ENCODE measurements around the gene PCDHA10. TPM values are rescaled to one million over a fixed set of nuclear protein-coding genes. Genes with fewer than 3 reads are reported as not detected.
A peak's percentile ranks its signal among the peaks of the same experiment; 100 is the strongest.

Gene PCDHA10
- total RNA-seq, 1 experiment from 2014 or later, result 11.6 TPM

DNA sequence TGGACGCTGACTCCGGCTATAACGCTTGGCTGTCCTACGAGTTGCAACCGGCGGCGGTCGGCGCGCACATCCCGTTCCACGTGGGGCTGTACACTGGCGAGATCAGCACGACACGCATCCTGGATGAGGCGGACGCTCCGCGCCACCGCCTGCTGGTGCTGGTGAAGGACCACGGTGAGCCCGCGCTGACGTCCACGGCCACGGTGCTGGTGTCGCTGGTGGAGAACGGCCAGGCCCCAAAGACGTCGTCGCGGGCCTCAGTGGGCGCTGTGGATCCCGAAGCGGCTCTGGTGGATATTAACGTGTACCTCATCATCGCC is 21.5 kb downstream of the PCDHA10 start:
- DNase-seq (ENCODE audit: low spot score), result no peak
- BruUV-seq (replicated peaks), result no TSS peak
- ChIA-PET CTCF (no interaction called here), POLR2A (ENCODE audit: low non-redundant PET) (no interaction called here)
- intact Hi-C loops (cut with micrococcal nuclease; ENCODE audit: unreplicated experiment), result no loop called here
- Histone ChIP-seq H3K36me3 (ENCODE audit: insufficient read depth, low read length, poor library complexity, severe bottlenecking) (no peaks in the 10 kb centered on the region), H3K27ac (ENCODE audit: low read depth, low read length, poor library complexity, severe bottlenecking) (no peak overlapping the region), H3K4me1 (ENCODE audit: insufficient read depth, low read length, poor library complexity, severe bottlenecking) (peaks cover 16% of the 10 kb centered on the region), H3K27me3 (replicated peaks; ENCODE audit: insufficient read depth, low read depth, low read length, poor library complexity) (no peaks in the 10 kb centered on the region), H3K4me3 (ENCODE audit: low read depth, low read length, poor library complexity, severe bottlenecking) (no peak overlapping the region), H3K9me3 (ENCODE audit: low read depth, low read length, poor library complexity, severe bottlenecking) (no peaks in the 10 kb centered on the region)
- TF ChIP-seq EZH2 (IDR thresholded peaks at IDR 0.05; ENCODE audit: borderline replicate concordance, low read depth, low read length, poor library complexity, severe bottlenecking), result no peak
- TF ChIP-seq, protein P1, sequence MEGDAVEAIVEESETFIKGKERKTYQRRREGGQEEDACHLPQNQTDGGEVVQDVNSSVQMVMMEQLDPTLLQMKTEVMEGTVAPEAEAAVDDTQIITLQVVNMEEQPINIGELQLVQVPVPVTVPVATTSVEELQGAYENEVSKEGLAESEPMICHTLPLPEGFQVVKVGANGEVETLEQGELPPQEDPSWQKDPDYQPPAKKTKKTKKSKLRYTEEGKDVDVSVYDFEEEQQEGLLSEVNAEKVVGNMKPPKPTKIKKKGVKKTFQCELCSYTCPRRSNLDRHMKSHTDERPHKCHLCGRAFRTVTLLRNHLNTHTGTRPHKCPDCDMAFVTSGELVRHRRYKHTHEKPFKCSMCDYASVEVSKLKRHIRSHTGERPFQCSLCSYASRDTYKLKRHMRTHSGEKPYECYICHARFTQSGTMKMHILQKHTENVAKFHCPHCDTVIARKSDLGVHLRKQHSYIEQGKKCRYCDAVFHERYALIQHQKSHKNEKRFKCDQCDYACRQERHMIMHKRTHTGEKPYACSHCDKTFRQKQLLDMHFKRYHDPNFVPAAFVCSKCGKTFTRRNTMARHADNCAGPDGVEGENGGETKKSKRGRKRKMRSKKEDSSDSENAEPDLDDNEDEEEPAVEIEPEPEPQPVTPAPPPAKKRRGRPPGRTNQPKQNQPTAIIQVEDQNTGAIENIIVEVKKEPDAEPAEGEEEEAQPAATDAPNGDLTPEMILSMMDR (conservative IDR thresholded peaks at IDR 0.05; ENCODE audit: low read depth, low read length), result no peak

DNA sequence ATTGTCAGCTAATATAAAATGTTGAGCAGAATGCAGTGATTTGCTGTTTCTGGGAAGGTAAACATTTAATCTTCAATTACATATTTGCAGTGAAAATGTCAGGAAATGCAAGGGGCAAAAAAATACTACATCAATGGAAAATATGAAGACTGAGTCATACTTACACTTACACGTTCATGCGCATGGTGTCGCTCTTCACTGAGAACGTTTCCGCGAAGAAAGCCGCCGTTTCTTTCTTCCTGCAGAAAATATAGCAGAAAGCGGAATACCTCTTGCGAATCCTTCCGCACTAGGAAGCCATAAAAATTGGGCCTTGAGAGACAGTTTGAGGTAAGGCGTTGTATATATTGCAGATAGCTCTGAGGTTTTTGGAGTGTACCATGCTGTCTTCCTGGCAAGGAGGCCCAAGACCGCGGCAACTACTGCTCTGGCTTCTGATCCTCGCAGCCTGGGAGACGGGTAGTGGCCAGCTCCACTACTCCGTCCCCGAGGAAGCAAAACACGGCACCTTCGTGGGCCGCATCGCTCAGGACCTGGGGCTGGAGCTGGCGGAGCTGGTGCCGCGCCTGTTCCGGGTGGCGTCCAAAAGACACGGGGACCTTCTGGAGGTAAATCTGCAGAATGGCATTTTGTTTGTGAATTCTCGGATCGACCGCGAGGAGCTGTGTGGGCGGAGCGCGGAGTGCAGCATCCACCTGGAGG is 26.3 kb downstream of the PCDHA10 start, which contains the start of gene PCDHA13:
Gene PCDHA13 (plus strand): TSS at position 236 of the 702 bp plus-strand sequence. CDS start 145 bp downstream, at position 381.
- TF ChIP-seq, protein P1 (conservative IDR thresholded peaks at IDR 0.05; ENCODE audit: low read depth, low read length), result peak; percentile 85
- no peak for TF ChIP-seq EZH2 (IDR thresholded peaks at IDR 0.05; ENCODE audit: borderline replicate concordance, low read depth, low read length, poor library complexity, severe bottlenecking)
- H3K4me3 ChIP-seq (ENCODE audit: low read depth, low read length, poor library complexity, severe bottlenecking), result peak within 1 kb of the TSS; percentile 51
- H3K4me1 ChIP-seq (ENCODE audit: insufficient read depth, low read length, poor library complexity, severe bottlenecking), result no peaks in the 10 kb centered on the region
- no peaks in the 10 kb centered on the region for H3K27me3 ChIP-seq (replicated peaks; ENCODE audit: insufficient read depth, low read depth, low read length, poor library complexity)
- BruUV-seq (replicated peaks), result no TSS peak
- DNase-seq (ENCODE audit: low spot score), result peak; percentile 90
- no peaks in the 10 kb centered on the region for H3K9me3 ChIP-seq (ENCODE audit: low read depth, low read length, poor library complexity, severe bottlenecking)
- intact Hi-C loops (cut with micrococcal nuclease; ENCODE audit: unreplicated experiment), result loop anchor here (1.0 to 5.0 kb wide), 2 partner anchors 40 to 158 kb away; no protein-coding TSS in a partner anchor
- ChIA-PET CTCF (interaction anchor here (0.7 to 2.7 kb wide), 3 partner anchors 41 to 158 kb away, joined by 3 to 25 read pairs (median 4); partner anchors contain the start of gene PCDHA6), POLR2A (ENCODE audit: low non-redundant PET) (no interaction called here)
- peak within 1 kb of the TSS; percentile 36 for H3K27ac ChIP-seq (ENCODE audit: low read depth, low read length, poor library complexity, severe bottlenecking)
- no peaks in the 10 kb centered on the region for H3K36me3 ChIP-seq (ENCODE audit: insufficient read depth, low read length, poor library complexity, severe bottlenecking)

DNA sequence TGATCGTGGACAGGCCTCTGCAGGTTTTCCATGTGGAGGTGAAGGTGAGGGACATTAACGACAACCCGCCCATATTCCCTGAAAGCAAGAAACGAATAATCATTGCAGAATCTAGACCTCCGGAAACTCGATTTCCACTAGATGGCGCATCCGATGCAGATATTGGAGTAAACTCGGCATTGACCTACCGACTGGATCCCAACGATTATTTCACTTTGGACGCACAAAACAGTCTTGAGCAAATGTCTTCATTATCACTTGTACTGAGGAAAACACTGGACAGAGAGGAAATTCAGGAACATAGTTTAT is 26.8 kb downstream of the PCDHA10 start:
- Histone ChIP-seq H3K36me3 (ENCODE audit: insufficient read depth, low read length, poor library complexity, severe bottlenecking) (no peaks in the 10 kb centered on the region), H3K4me3 (ENCODE audit: low read depth, low read length, poor library complexity, severe bottlenecking) (peak overlapping the region; percentile 51), H3K9me3 (ENCODE audit: low read depth, low read length, poor library complexity, severe bottlenecking) (no peaks in the 10 kb centered on the region), H3K27me3 (replicated peaks; ENCODE audit: insufficient read depth, low read depth, low read length, poor library complexity) (no peaks in the 10 kb centered on the region), H3K4me1 (ENCODE audit: insufficient read depth, low read length, poor library complexity, severe bottlenecking) (no peaks in the 10 kb centered on the region), H3K27ac (ENCODE audit: low read depth, low read length, poor library complexity, severe bottlenecking) (peak overlapping the region; percentile 36)
- ChIA-PET CTCF (interaction anchor here (1.3 to 2.7 kb wide), 2 partner anchors 55 to 158 kb away, joined by 4 to 25 read pairs; partner anchors contain the start of gene PCDHA6), POLR2A (ENCODE audit: low non-redundant PET) (no interaction called here)
- TF ChIP-seq, protein P1 (conservative IDR thresholded peaks at IDR 0.05; ENCODE audit: low read depth, low read length), result peak; percentile 75
- TF ChIP-seq EZH2 (IDR thresholded peaks at IDR 0.05; ENCODE audit: borderline replicate concordance, low read depth, low read length, poor library complexity, severe bottlenecking), result no peak
- no TSS peak for BruUV-seq (replicated peaks)
- intact Hi-C loops (cut with micrococcal nuclease; ENCODE audit: unreplicated experiment), result loop anchor here (1.0 to 5.0 kb wide), 2 partner anchors 40 to 158 kb away; no protein-coding TSS in a partner anchor
- DNase-seq (ENCODE audit: low spot score), result peak; percentile 89
